CD4-positive, alpha-beta T cell treated with Interleukin-6 at 100 ng/mL for 8 hours (primary cell): ENCODE measurements around the gene DAB2IP.

Source experiments
- DNase-seq: peaks from one replicate; pipeline ENCODE4 v3.0.0-alpha.2; 2020; ENCODE audit warnings: mixed read lengths, low spot score

The DAB2IP gene

DNA sequence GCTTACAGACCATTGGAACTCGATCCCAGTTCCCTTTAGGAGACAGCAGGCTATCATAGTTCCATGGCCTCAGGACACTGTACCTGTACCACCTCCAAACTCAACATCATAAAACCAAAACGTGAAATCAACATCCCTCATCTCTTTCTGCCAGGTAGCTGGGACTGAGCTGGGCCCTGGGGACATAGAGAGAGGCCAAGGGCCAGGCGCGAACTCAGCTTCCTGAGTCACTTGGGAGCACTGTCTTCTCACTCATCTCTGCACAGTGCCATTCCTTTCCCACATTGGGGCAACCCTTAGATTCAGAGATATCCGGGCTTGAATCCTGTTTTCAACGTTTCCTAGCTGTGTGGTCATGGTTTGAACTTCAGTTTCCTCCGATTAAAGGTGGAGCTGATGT, 12.2 kb downstream of the DAB2IP start:
- no peak for DNase-seq

DNA sequence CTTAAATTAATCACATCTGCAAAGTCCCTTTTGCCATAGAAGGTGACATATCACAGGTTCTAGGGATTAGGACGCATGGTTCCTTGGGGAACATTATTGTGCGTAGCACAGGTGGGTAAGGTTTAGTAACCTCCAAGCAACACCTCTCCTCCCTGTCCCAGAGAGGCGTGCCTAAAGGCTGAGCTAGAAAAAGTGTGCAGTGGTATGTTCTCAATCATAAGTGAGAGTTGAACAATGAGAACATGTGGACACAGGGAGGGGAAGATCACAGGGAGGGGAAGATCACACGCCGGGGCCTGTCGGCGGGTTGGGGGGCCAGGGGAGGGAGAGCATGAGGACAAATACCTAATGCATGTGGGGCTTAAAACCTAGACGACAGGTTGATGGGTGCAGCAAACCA, 14.9 kb downstream of the DAB2IP start:
- no peak for DNase-seq

DNA sequence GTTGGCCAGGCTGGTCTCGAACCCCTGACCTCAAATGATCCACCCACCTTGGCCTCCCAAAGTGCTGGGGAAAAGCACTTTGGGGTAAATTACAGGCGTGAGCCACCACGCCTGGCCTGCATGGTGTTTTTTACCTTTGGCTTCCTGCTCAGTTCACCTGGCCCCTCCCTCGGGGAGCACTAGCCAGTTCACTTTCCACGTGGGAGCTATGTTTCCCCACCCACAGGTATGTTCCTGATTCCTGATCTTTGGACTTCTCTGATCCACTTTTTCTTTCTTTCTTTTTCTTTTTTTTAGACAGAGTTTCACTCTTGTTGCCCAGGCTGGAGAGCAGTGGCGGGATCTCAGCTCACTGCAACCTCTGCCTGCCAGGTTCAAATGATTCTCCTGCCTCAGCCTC, 15.8 kb downstream of the DAB2IP start:
- DNase-seq = no peak

DNA sequence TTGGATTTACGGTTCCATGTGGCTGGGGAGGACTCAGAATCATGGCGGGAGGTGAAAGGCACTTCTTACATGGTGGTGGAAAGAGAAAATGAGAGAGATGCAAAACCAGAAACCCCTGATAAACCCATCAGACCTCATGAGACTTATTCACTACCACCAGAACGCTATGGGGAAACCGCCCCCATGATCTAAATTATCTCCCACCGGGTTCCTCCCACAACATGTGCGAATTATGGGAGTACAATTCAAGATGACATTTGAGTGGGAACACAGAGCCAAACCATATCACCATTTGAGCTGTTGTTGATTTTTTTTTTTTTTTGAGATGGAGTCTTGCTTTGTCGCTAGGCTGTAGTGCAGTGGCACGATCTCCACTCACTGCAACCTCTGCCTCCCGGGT, 16.5 kb downstream of the DAB2IP start:
- no peak for DNase-seq

DNA sequence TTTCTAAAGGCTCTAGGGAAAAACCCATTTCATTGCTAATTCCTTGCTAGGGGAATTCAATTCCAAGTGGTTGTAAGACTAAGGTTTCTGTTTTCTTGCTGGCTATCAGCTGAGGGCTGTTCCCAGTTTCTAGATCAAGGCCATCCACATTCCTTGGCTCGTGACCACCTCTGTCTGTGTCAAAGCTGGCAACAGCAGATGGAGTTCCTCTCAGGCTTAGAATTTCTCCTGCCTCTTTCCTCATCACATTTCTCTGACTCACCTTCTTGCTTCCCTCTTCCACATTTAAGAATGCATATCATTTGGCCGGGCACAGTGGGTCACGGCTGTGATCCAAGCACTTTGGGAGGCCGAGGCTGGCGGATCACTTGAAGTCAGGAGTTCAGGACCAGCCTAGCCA, 19.0 kb downstream of the DAB2IP start:
- DNase-seq = no peak

DNA sequence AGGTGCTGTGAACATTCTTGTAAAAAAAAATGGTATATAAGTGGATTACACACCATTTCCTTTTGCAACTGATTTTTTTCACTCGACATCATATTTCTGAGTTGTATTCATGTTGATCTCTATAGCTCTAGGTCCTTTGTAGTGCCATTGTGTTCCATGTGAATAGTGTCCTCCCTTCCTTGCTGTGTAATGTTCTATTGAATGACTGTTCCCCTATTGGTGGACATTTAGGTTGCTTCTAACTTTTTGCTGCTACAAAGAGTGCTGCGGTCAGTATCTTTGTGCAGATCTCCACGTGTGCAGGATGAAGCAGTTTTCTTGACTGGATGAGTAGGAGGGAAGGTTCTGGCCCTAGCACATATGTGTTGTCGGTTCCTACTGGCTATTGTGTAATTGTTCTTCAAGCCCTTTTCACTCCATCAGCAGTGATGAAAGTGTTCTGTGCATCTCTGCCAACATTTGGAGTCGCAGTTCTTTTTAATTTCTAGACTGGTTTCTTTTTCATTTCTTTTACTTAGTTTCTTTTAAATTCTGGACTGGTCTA, 20.2 kb downstream of the DAB2IP start:
- DNase-seq = no peak

DNA sequence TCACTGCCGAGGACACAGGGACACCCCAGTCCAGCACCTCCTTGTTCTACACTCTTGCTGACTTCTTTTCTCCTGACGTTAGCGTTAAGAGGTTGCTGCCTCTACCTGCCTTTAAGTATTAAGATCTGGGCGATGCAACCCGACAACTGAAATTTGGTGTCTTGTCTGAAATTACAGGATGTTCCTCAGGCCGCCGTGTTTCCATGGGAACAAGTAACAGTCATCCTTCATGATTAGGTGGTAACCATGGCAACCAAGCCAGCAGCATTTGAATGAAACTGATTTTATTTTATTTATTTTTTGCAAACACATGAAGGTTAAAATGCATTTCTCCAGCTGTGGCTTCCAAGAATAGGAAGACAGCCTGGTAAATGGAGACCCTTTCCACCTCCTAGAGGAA, 20.8 kb downstream of the DAB2IP start:
- DNase-seq = no peak

DNA sequence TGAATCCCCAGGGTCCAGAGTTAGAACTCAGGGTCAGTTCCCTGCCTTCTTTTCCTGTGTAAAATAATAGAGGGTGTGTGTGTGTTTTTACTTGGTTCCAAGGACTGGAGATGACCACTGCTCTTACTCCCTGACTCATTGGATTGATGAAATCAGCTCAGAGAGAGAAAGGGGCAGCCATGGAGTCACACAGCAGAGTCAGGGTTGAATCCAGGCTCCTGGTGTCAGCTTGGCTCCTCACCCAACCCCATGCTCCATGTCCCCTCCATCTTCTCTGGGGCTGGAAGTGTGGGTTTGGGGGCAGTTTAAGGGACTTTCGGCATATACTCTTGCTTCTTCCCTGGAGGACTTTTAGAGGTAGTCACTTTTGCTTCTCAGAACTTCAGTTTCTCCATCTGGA, 21.6 kb downstream of the DAB2IP start:
- no peak for DNase-seq

DNA sequence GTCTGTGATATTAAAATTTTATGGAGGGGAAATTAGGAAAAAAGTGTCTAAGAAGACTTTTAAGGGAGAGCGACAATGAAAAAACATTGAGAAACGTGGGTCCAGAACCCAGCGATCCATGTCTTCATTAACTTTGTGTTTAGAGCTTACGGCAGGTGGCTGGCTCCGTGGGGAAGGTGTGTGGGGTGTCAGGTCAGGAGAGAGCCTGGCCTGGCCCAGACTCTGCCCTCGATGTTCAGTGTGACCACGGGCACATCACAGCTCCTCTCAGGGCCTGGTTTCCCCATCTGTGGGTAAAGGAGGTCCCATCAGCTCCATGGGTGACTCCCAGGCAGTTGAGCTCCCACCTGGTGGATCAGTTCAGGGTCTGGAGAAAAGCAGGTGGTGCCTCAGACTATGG, 22.1 kb downstream of the DAB2IP start:
- no peak for DNase-seq

DNA sequence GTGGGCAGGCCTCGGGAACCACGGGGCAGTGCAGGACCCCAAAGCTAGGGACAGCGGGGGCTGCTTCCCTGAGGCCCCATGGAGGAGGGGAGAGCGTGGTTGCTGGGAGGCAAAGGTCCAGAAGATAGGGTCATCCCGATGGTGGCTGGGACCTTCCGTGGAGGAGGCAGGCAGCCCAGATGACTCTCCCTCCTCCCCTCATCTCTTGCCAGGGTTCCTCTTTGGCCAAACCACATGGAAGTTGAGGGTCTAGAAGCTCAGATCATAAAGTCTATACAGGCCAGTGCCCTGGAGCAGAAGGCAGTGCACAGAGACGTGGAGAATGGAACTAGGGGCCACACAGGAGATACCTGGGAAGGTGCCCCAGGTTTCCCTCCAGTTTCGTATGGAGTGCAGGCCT, 22.6 kb downstream of the DAB2IP start:
- no peak for DNase-seq

DNA sequence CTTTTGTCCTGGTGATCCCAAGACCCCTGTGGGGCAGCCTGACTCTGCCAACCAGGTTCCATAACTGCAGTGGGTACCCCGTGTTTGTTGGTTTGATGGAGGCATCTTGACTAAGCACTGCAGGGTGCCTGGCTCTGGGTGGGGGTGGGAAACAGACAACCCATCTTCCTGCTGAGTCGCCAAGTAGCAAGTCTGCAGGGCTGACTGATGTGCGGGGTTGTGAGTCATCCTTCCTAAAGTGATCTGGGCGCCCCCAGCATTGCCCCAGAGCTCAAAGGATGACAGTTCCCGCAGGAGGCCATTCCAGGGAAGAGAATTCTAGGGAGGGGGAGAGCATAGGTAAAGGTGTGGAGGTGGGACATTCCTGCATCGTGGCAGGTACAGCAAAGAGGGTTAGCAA, 23.5 kb downstream of the DAB2IP start:
- DNase-seq = no peak

DNA sequence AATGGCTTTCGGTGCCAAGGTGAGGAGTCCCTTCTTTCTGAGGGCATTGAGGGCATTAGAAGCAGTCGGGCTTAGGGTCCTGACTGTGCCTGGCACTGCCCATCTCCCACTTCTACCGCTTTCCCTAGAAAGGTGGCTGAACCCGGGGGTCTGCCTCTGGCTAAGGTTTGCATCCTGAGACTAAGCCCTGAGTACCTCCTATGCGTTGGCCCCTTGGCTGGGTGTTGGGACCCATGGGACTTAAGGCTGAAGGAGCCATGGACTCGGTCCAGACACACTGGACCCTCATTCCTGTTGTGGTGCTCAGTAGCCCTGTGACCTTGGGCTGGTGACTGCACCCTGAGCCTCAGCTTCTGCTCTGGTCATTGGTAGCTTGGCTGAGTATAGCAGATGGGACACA, 23.9 kb downstream of the DAB2IP start:
- no peak for DNase-seq

DNA sequence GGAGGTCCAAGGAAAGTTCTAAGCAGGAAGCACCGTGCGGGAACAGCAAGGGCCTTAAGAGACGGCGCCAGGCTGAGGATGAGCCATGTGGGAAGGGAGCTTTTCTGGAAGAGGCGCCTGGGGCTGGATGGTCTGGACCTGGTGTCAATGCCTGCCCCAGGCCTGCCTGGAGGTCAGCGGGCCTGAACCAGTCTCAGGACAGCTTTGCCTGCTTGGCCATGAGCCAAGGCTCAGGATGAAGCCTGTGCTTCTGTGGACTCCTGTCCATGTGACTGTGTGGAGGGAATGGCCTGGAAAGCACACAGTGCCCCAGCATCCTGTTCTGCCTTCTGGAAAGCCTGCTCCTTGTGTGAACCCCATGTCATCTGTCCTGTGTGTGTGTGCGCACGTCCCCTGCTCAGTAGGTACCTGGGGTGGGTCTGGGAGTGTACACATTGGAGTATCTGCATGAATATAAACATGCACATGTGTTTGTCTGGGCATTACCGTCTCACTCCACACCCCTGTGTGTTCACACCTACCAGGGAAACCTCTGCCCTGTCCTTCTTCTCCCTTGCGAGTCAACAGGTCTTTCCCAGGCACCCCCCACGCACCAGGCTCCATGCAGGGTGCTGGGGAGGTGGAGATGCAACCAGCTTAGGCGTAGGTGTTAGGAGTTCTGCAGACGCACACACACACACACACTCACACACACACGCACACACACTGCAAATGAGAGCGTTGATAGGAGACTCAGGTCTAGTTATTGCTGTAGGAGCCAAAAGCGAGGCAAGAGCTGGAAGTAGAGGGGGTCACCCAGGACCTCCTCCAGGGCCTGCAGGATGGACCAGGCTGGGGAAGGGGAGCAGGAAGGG, 24.8 kb downstream of the DAB2IP start:
- DNase-seq = no peak

DNA sequence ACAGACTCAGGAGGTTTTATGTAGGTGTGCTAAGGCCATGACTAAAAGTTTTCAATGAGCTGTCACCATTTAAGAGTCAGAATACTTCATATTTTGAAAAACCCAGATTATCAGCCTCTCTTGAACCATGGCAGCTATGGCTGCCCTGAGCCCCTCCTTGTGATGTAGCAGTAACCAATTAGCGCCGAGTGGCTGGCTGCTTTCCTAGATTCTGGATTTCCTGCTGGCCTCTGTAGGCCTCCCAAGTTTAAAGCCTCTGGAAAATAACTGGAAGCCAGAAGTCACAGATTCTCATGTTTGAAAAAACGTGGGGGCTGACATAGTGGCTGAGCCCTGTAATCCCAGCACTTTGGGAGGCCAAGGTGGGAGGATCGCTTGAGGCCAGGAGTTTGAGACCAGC, 25.5 kb downstream of the DAB2IP start:
- DNase-seq = no peak

DNA sequence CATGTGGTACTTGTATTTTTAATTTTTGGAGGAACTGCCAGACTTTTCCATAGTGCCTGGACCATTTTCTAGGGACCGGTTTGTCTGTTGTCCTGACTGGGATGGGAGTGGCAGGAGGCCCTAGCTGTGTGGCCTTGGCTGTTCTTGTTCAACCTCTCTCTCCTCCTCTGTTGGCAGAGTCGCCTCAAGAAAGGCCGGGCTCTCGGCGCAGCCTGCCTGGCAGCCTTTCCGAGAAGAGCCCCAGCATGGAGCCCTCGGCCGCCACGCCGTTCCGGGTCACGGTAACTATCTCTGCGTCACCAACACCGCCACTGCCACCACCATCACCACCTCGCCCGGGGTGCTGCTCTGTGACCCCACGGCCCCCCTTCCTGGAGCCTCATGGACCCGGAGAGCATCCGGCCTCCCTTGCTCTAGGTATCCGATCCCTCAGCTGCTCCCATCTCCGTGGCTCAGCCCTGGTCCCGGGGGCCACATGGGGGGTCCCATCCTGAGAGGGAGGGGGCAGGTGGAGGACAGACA, 27.1 kb downstream of the DAB2IP start:
- no peak for DNase-seq

DNA sequence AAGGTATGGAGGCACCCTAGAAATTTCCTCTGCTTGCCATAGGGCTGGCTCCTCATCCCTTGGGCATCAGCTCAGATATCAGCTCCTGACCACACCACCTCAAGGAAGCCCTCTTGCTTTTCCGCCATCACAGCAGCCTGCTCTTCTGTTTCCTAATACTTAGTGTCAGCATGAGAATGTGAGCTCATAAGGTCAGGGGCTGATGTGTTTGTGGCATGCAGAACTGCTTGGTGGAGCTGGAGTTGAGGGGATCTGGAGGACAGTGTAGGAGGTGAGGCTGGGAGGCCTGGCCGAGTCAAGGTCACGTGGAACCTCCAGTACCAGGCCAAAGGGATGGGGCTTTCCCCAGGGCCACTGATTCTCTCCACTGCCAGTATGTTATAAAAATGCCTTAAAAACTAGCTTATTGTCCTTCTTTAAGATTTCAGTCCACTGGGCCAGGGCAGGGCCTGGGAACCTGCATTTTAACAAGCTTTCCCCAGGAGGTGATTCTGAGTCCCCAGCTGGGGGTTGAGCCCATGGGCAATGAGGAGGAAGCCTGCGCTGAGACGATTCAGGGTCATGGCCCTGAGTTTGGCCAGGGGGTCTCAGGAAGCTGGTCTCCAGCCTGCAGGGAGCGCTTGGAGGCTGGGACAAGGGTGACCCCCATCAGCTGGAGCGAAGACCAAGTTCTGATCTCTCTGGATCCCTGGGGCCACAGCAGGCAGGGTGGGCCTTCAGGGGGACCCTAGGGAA, 28.6 kb downstream of the DAB2IP start:
- DNase-seq = no peak

DNA sequence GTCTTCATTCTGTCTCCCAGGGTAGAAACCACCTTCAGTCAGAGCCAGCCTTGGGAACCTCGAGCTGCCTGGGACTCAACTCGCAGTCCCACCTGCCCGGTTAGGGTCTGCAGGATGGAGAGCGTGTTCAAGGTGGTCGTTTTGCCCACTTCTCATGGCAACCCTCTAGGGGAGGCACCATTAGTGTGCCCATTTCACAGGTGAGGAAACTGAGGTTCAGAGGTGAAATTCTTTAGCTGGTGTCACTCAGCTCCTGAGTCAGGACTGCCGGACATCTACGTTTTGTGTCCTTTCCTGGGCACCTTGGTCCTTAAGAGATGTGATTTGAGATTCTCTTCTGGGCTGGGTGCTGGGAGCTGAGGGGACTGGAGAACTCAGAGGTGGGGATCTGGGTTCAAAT, 30.0 kb downstream of the DAB2IP start:
- no peak for DNase-seq

DNA sequence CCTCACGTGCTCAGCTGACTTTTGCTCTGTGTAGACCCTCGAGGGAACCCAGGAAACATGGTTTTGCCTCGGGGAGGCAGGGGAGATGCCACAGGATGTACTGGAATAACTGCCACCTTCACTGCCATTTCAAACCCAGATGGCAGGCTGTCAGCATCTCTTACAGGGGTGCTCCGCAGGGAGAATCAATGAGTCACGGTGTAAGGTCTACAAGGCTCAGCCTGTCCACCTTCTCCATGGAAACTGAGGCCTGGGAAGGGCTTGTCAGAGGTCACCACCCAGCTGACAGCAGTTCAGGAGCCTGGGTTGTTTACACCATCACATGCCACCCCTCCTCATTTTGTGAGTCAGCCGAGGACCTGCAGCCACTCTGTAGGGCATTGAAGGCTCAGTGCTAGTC, 30.8 kb downstream of the DAB2IP start:
- DNase-seq = no peak

DNA sequence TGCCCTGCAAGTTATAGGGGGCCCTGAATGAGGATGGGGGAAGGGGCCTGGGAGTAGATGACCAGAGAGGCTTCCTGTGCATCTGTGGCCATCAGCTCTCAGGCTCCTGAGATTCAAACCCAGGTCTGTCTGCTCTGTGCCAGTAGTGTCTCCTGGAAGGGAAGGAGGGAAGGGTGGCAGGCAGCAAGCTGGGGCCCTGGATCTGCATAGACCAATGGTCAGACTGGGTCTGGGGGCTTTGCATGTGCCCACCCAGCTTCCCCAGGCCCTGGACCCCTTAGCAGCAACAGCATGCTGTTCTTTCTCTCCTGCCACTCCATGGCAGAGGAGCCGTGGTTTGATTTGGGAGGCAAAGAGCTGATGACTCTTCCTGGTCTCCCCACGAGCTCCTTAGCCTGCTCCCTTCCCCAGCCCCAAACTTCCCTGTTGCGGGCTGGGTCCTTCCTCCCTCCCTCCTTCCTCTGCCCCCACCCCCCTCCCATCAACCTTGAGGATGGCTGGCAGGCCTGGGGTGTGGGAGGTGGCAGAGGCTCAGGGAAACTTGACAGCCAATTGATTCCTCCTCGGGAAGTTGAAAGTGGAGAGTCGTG, 31.6 kb downstream of the DAB2IP start:
- no peak for DNase-seq

DNA sequence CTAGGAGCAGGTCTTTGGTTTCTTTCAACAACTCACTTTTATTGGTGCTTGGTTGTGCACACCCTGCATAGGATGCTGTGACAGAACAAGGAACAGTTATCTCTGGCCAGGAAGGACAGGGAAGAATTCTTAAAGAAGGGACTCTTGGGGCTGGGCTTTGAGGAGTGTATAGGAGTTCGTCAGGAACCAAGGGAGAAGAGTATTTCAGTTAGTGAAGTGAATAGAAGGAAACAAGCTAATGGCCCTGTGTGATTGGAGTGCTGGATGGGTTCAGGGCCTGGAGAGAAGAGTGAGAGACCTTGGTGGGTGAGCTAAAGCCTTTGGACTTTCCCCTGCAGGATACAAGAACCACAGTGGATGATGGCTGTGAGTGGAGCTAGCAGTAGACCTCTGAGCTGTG, 32.2 kb downstream of the DAB2IP start:
- no peak for DNase-seq

DNA sequence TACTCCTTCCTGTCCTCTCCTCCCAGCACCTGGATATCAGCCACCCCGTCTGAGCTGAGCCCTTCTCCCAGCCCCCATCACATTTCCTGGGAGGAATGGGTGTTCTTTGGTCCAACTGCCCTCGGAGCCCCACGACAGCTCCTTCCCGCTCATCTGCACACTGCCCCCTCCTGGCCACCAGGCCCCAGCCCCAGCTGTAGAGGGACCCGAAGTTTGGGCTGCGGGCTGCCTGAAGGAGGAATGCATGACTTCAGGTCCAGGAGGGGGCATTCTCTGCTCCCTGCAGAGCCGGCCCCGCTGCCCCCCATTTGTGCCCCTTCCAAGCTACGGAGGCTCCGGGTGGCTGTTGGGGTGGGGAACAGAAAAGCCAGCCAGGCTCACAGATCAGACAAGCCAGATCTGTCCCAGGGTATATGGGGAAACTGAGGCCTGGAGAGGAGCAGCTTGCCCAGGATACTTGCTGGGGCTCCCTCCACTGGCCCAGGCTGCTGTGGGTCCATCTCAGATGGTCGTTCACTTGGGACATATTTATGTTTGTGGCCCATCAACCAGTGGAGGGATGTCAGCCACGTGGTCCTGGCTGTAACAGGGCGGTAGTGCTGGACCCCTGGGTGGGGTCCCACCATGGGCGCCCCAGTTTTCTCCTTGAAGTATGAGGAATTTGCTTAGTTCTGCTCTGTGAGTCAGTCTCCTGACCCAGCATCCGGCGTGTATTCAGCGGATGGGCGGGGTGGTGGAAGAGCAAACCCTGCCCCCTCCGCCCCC, 33.1 kb downstream of the DAB2IP start:
- no peak for DNase-seq
